PFSK-1 (cell line): ENCODE measurements around the gene ATP5PO.

Experiments
- FOXP2 ChIP-seq: optimal IDR thresholded peaks from 2 replicates; pipeline ENCODE3; 2011; ENCODE audit warnings: borderline replicate concordance, control low read depth, inconsistent platforms; ENCODE audit not compliant: insufficient read depth; ENCODE audit errors: extremely low read length, extremely low read depth
- POLR2AphosphoS5 ChIP-seq: IDR thresholded peaks from 2 replicates; pipeline ENCODE4 v1.6.1; 2012; ENCODE audit warnings: low read depth, mild to moderate bottlenecking, control low read depth, low read length, moderate library complexity
- REST ChIP-seq, 2 experiments: IDR thresholded peaks; 2 replicates each; pipeline versions ENCODE4 v1.6.1 to v1.8.0; 2011 to 2012; ENCODE audit warnings: low read depth in 2 of 2, low read length in 2 of 2, control low read depth in 1 of 2, inconsistent platforms in 1 of 2, mild to moderate bottlenecking in 1 of 2, moderate library complexity in 1 of 2; ENCODE audit not compliant: insufficient read depth in 1 of 2
- SIN3A ChIP-seq: IDR thresholded peaks from 2 replicates; pipeline ENCODE4 v1.6.1; 2012; ENCODE audit warnings: mild to moderate bottlenecking, low read length, moderate library complexity, borderline replicate concordance; ENCODE audit not compliant: insufficient read depth
- TAF1 ChIP-seq: IDR thresholded peaks from 2 replicates; pipeline ENCODE4 v1.6.1; 2012; ENCODE audit warnings: low read length, control low read depth, borderline replicate concordance; ENCODE audit not compliant: insufficient read depth

Gene ATP5PO

GRCh38 chr21:33961061-33961460, 45.5 kb upstream of the ATP5PO start:
- TF ChIP-seq FOXP2 (no peak), REST (IDR thresholded peaks at IDR 0.05; ENCODE audit: insufficient read depth in 1 of 2, low read depth in 2 of 2, low read length in 2 of 2) (no peak), SIN3A (no peak), POLR2AphosphoS5 (no peak), TAF1 (no peak)

- no peak for TF ChIP-seq TAF1
- no peak for TF ChIP-seq POLR2AphosphoS5
- no peak for TF ChIP-seq FOXP2
- no peak for TF ChIP-seq SIN3A
- no peak for TF ChIP-seq REST (IDR thresholded peaks at IDR 0.05; ENCODE audit: insufficient read depth in 1 of 2, low read depth in 2 of 2, low read length in 2 of 2)
Observed at GRCh38 chr21:33959680-33960079, 44.1 kb upstream of the ATP5PO start.

GRCh38 chr21:33954395-33954794, 38.8 kb upstream of the ATP5PO start:
- TF ChIP-seq REST (IDR thresholded peaks at IDR 0.05; ENCODE audit: insufficient read depth in 1 of 2, low read depth in 2 of 2, low read length in 2 of 2): no peak
- TF ChIP-seq POLR2AphosphoS5: no peak

- TF ChIP-seq FOXP2 (no peak), SIN3A (no peak), REST (IDR thresholded peaks at IDR 0.05; ENCODE audit: insufficient read depth in 1 of 2, low read depth in 2 of 2, low read length in 2 of 2) (no peak), TAF1 (no peak), POLR2AphosphoS5 (no peak)
Observed at GRCh38 chr21:33951276-33952178, 35.9 kb upstream of the ATP5PO start.
